LNCaP clone FGC (cell line): ENCODE measurements around the gene DYSF.

Source experiments
- DNase-seq: peaks from one replicate; pipeline ENCODE4 v3.0.0-alpha.2; 2011; ENCODE audit warnings: low read depth
- H3K4me3 ChIP-seq: 2 replicates; pipeline ENCODE4 v1.5.1; 2011; ENCODE audit warnings: mild to moderate bottlenecking, low read depth, low read length, control low read depth
- TF ChIP-seq, protein P1 (sequence below): IDR thresholded peaks from 2 replicates; pipeline ENCODE4 v1.5.1; 2012; ENCODE audit warnings: mild to moderate bottlenecking; ENCODE audit not compliant: control insufficient read depth, insufficient read depth; ENCODE audit errors: extremely low read depth

DYSF gene

DNA sequence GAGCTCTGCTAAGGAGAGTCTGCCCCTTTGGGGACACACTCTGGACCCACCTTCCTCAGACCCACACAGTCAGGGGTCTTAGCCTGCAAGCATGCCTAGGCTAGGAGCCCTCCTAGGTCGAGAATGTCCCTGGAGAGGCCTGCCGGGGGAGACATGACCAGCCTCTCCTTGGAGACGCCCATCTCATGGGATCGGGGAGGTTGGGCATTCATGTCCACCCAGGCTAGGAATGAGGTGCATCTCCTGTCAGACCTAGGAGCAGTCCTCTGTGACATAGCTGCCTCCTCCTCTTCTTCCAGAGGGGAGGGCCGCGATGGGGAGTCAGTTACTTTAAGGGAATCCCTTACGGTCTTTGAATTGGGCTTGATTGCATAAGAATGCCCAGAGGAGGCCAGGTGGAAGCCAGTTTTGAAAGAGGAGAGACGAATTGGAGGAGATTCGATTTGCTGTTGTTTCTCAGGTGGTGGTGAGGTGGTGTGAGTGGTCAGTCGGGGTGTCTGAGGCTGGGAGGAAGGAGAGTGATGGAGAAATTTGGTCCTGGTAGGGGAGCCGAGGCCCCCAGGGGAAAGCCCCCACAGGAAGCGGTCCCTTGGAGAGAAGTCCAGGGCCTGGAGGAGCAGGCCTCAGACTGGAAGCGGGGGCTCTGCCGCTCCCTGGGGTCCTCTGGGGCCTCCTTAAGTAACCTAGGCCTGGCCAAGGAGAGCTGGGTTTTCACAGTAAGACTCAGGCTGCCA lies 241.3 kb downstream of the DYSF start:
- TF ChIP-seq, protein P1, sequence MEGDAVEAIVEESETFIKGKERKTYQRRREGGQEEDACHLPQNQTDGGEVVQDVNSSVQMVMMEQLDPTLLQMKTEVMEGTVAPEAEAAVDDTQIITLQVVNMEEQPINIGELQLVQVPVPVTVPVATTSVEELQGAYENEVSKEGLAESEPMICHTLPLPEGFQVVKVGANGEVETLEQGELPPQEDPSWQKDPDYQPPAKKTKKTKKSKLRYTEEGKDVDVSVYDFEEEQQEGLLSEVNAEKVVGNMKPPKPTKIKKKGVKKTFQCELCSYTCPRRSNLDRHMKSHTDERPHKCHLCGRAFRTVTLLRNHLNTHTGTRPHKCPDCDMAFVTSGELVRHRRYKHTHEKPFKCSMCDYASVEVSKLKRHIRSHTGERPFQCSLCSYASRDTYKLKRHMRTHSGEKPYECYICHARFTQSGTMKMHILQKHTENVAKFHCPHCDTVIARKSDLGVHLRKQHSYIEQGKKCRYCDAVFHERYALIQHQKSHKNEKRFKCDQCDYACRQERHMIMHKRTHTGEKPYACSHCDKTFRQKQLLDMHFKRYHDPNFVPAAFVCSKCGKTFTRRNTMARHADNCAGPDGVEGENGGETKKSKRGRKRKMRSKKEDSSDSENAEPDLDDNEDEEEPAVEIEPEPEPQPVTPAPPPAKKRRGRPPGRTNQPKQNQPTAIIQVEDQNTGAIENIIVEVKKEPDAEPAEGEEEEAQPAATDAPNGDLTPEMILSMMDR = no peak
- H3K4me3 ChIP-seq = no peak overlapping the region
- DNase-seq = no peak

- DNase-seq = no peak
- no peak overlapping the region for H3K4me3 ChIP-seq
- TF ChIP-seq, protein P1 = no peak
Measured at GRCh38 chr2:71695235-71696120, 242.1 kb downstream of the DYSF start.

DNA sequence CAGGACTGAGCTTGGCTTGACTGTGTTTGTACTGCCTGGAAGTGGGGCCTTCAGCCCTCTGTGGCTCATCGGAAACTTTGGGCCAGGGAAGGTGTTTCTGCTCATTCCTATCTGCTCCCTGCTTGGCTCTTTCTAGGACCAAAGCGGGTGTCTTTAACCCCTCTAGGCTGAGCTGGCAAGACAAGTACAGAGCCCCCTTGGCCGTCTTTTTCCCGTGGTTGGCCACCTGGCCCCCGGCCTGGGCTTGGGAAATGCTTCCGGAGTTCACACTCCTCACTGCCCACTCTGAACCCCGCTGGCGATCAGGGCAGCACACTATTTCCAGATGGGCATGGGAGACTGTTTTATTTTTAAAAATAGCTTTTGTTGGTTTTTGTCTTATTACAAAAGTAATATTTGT lies 243.0 kb downstream of the DYSF start:
- TF ChIP-seq, protein P1 = no peak
- DNase-seq = no peak
- no peak overlapping the region for H3K4me3 ChIP-seq

GRCh38 chr2:71697106-71698004 lies 244.0 kb downstream of the DYSF start:
- TF ChIP-seq, protein P1 = no peak
- H3K4me3 ChIP-seq = no peak overlapping the region
- no peak for DNase-seq

DNA sequence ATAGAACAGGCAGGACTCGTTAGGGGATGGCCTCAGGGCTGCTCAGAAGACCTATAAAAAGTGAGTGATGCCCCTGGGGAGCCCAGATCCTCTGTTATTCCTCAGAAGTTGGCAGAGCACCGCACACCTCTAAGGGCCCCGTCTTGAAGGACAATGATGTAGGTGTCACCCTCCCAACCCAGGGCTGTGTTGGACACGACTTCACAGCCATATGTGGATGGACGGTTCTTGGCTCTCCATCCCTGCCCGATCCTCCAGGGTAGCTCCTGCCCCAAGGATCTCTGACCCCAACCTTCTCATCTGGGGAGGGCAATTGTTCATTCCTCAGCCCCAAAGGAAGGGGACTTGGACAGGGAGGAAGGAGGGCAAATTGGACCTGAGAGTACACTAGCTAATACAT lies 246.1 kb downstream of the DYSF start:
- no peak overlapping the region for H3K4me3 ChIP-seq
- TF ChIP-seq, protein P1 = no peak
- no peak for DNase-seq

GRCh38 chr2:71700041-71700657 lies 246.8 kb downstream of the DYSF start:
- no peak overlapping the region for H3K4me3 ChIP-seq
- TF ChIP-seq, protein P1 = no peak
- DNase-seq = peak; percentile 46
